ENCODE data around the gene PCIF1. TPM values are rescaled to one million over a fixed set of nuclear protein-coding genes. Genes with fewer than 3 reads are reported as not detected.
"Not testable (repeated sequence)": the region's sequence is repeated elsewhere in the genome, so short reads cannot be mapped to it uniquely, and the experiment has no call there.

PCIF1 gene
- total and polyA plus RNA-seq, 9 donors = 9.4 to 31.7 (median 26.9) TPM

- Histone ChIP-seq H3K36me3 (ENCODE audit: control insufficient read depth, insufficient read depth, low read length) (no peaks in the 10 kb centered on the region), H3K9me3 (replicated peaks; ENCODE audit: control insufficient read depth, low read depth, low read length) (no peaks in the 10 kb centered on the region), H3K27me3 (ENCODE audit: control insufficient read depth, insufficient read depth, low read length) (no peaks in the 10 kb centered on the region), H3K27ac (ENCODE audit: low read length) (peak overlapping the region; percentile 63), H3K4me3 (ENCODE audit: low read length) (no peak overlapping the region), H3K4me1 (ENCODE audit: control insufficient read depth, insufficient read depth, low read length) (peaks cover 32% of the 10 kb centered on the region)
- 71% methylated on average over 13 of the region's 21 CpGs for WGBS (ENCODE audit: insufficient coverage)
- peak; percentile 88 for DNase-seq
These were observed 9.9 kb upstream of the PCIF1 start for GRCh38 chr20:45924391-45925261.

GRCh38 chr20:45925821-45926506, 8.5 kb upstream of the PCIF1 start:
- Histone ChIP-seq H3K36me3 (ENCODE audit: control insufficient read depth, insufficient read depth, low read length) (no peaks in the 10 kb centered on the region), H3K4me3 (ENCODE audit: low read length) (no peak overlapping the region), H3K27ac (ENCODE audit: low read length) (no peak overlapping the region), H3K4me1 (ENCODE audit: control insufficient read depth, insufficient read depth, low read length) (peaks cover 21% of the 10 kb centered on the region), H3K27me3 (ENCODE audit: control insufficient read depth, insufficient read depth, low read length) (no peaks in the 10 kb centered on the region), H3K9me3 (replicated peaks; ENCODE audit: control insufficient read depth, low read depth, low read length) (no peaks in the 10 kb centered on the region)
- DNase-seq = no peak
- 59% methylated on average over 4 of the region's 9 CpGs for WGBS (ENCODE audit: insufficient coverage)

DNA sequence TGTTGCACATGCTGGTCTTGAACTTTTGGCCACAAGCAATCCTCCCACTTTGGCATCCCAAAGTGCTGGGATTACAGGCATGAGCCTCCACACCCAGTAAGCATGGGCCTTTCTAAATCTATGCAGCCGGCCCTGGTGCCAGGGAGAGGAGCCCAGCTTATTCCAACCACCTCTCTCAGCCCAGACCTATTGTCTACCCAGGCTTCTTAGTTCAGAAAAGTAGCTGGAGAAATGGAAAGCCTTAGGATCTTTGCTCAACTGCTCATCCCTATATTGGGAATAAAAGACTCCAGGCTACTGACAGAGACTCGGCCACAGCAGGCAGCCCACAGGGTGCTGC, 7.8 kb upstream of the PCIF1 start:
- Histone ChIP-seq H3K4me1 (ENCODE audit: control insufficient read depth, insufficient read depth, low read length) (peaks cover 21% of the 10 kb centered on the region), H3K9me3 (replicated peaks; ENCODE audit: control insufficient read depth, low read depth, low read length) (no peaks in the 10 kb centered on the region), H3K4me3 (ENCODE audit: low read length) (no peak overlapping the region), H3K36me3 (ENCODE audit: control insufficient read depth, insufficient read depth, low read length) (no peaks in the 10 kb centered on the region), H3K27me3 (ENCODE audit: control insufficient read depth, insufficient read depth, low read length) (no peaks in the 10 kb centered on the region), H3K27ac (ENCODE audit: low read length) (no peak overlapping the region)
- no peak for DNase-seq
- 86% methylated on average over 1 of the region's 2 CpGs for WGBS (ENCODE audit: insufficient coverage)

DNA sequence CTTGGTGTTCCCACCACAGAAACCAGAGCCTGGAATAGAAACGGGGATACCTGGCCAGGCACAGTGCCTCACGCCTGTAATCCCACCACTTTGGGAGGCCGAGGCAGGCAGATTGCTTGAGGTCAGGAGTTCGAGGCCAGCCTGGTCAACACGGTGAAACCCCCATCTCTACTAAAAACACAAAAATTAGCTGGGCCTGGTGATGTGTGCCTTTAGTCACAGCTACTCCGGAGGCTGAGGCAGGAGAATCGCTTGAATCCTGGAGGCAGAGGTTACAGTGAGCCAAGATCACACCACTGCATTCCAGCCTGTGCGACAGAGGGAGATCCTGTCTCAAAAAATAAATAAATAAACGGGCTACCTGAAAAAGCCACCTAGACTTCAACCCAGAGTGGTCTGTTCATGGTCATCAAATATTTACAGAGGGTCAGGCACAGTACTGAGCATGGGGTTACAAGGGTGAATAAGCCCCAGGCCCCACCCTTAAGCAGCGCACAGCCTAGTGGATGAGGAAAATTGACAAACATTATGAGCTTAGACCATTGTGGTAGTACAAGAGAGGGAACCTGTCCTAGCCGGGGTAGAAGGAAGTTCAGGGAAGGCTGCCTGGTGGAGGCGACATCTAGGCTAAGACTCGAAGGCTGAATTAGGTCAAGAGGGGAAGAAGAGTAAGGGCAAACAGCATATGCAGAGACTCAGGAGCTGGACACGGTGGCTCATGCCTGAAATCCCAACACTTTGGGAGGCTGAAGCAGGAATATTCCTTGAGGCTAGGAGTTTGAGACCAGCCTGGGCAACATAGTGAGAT, 7.2 kb upstream of the PCIF1 start:
- DNase-seq = no peak
- 89% methylated on average over 12 of the region's 14 CpGs for WGBS (ENCODE audit: insufficient coverage)

DNA sequence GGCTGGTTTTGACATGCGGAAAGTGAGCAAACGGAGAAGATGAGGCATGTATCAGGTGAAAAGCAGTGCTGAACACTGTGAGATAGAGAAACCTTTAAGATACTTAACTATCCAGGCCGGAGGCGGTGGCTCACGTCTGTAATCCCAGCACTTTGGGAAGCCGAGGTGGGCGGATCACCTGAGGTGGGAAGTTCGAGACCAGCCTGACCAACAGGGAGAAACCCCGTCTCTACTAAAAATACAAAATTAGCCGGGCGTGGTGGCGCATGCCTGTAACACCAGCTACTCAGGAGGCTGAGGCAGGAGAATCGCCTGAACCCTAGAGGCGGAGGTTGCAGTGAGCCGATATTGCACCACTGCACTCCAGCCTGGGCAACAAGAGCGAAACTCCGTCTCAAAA, 2.8 kb upstream of the PCIF1 start:
- peaks cover 18% of the 10 kb centered on the region for H3K4me1 ChIP-seq (ENCODE audit: control insufficient read depth, insufficient read depth, low read length)
- not testable (repeated sequence) for H3K36me3 ChIP-seq (ENCODE audit: control insufficient read depth, insufficient read depth, low read length); H3K9me3 ChIP-seq (replicated peaks; ENCODE audit: control insufficient read depth, low read depth, low read length); H3K4me3 ChIP-seq (ENCODE audit: low read length); H3K27me3 ChIP-seq (ENCODE audit: control insufficient read depth, insufficient read depth, low read length); H3K27ac ChIP-seq (ENCODE audit: low read length); DNase-seq
- WGBS (ENCODE audit: insufficient coverage) = 95% methylated on average over 11 of the region's 17 CpGs

More for the DNA sequence above, 7.2 kb upstream of the PCIF1 start:
- no peak overlapping the region for H3K4me3 ChIP-seq (ENCODE audit: low read length)
- no peaks in the 10 kb centered on the region for H3K27me3 ChIP-seq (ENCODE audit: control insufficient read depth, insufficient read depth, low read length)
- no peaks in the 10 kb centered on the region for H3K36me3 ChIP-seq (ENCODE audit: control insufficient read depth, insufficient read depth, low read length)
- peaks cover 21% of the 10 kb centered on the region for H3K4me1 ChIP-seq (ENCODE audit: control insufficient read depth, insufficient read depth, low read length)
- H3K9me3 ChIP-seq (replicated peaks; ENCODE audit: control insufficient read depth, low read depth, low read length) = no peaks in the 10 kb centered on the region
- H3K27ac ChIP-seq (ENCODE audit: low read length) = no peak overlapping the region

DNA sequence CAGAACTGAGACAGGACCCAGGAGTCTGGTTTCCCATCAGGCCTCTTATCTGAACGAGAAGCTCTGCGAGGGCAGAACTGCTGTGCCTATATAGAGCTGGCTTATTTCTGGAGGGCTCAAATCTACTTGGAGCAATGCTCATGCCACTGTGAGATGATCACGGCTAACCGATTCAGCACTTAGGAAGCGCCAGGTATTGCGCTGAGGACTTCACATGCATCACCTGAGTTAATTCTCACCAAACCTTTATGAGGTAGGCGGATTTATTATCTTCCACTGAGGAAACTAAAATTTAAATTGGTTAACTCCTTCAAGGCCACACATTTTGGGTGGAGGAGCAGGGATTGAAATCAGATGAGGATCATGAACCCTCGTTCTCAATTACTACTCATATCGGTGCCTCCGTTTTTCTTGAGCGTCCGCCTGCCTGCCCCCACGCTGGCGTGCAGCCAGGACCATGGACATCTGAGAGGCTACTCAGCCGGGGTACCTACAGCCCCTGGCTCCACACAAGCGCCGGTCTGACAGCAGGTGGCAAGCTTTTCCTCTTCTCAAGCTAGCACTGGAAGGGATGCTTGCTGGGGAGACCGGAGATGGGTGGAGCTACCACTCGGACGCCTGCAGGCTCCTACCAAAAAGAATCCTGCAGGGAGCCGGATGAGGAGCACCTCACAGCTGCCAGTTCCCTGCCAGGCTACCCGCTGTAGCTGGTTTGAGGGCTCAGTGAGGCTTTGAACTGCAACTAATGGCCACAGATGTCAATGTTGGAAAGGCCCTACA, 1.0 kb upstream of the PCIF1 start:
- H3K4me3 ChIP-seq (ENCODE audit: low read length) = peak overlapping the region; percentile 99
- H3K9me3 ChIP-seq (replicated peaks; ENCODE audit: control insufficient read depth, low read depth, low read length) = no peaks in the 10 kb centered on the region
- peak; percentile 87 for DNase-seq
- H3K4me1 ChIP-seq (ENCODE audit: control insufficient read depth, insufficient read depth, low read length) = peaks cover 18% of the 10 kb centered on the region
- H3K36me3 ChIP-seq (ENCODE audit: control insufficient read depth, insufficient read depth, low read length) = peaks cover 18% of the 10 kb centered on the region
- no peaks in the 10 kb centered on the region for H3K27me3 ChIP-seq (ENCODE audit: control insufficient read depth, insufficient read depth, low read length)
- H3K27ac ChIP-seq (ENCODE audit: low read length) = peak overlapping the region; percentile 100
- 16% methylated on average over 9 of the region's 22 CpGs for WGBS (ENCODE audit: insufficient coverage)

DNA sequence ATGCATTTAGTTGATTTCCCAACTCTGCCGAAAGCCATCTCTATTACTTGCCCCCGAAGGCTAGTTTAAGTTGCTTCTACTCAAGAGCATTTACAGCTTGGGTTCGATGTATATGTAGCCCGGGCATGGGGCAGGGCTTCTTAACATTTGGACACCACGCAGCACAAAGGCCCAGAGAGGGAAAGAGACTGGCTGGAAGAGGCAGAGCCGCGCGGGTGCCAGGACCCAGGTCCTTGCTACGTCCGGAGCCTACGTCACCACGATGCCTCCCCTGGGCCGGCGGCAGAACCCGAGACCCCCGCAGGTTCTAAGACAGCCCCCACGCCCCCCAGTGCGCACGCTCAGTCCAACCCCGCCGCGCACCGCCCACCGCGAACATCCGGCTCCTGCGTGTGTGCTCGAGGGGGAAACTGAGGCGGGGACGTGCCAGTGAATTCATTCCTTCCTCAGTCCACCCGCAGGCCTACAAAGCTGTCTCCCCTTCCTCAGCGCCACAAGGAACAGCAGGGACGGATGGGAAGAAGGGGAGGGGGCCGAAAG, 367 bp upstream of the PCIF1 start:
- Histone ChIP-seq H3K4me1 (ENCODE audit: control insufficient read depth, insufficient read depth, low read length) (peaks cover 18% of the 10 kb centered on the region), H3K4me3 (ENCODE audit: low read length) (peak overlapping the region; percentile 99), H3K27me3 (ENCODE audit: control insufficient read depth, insufficient read depth, low read length) (no peaks in the 10 kb centered on the region), H3K27ac (ENCODE audit: low read length) (peak overlapping the region; percentile 100), H3K9me3 (replicated peaks; ENCODE audit: control insufficient read depth, low read depth, low read length) (no peaks in the 10 kb centered on the region), H3K36me3 (ENCODE audit: control insufficient read depth, insufficient read depth, low read length) (peaks cover 25% of the 10 kb centered on the region)
- DNase-seq = peak; percentile 93
- WGBS (ENCODE audit: insufficient coverage) = 0% methylated on average over 19 of the region's 34 CpGs

- Histone ChIP-seq H3K27ac (ENCODE audit: low read length) (peak overlapping the region; percentile 90), H3K4me1 (ENCODE audit: control insufficient read depth, insufficient read depth, low read length) (peaks cover 18% of the 10 kb centered on the region), H3K9me3 (replicated peaks; ENCODE audit: control insufficient read depth, low read depth, low read length) (no peaks in the 10 kb centered on the region), H3K36me3 (ENCODE audit: control insufficient read depth, insufficient read depth, low read length) (peaks cover 39% of the 10 kb centered on the region), H3K4me3 (ENCODE audit: low read length) (peak overlapping the region; percentile 65), H3K27me3 (ENCODE audit: control insufficient read depth, insufficient read depth, low read length) (no peaks in the 10 kb centered on the region)
- DNase-seq = no peak
- WGBS (ENCODE audit: insufficient coverage) = 0% methylated on average over 13 of the region's 21 CpGs
These were observed 1.0 kb downstream of the PCIF1 start for GRCh38 chr20:45935416-45936046.

DNA sequence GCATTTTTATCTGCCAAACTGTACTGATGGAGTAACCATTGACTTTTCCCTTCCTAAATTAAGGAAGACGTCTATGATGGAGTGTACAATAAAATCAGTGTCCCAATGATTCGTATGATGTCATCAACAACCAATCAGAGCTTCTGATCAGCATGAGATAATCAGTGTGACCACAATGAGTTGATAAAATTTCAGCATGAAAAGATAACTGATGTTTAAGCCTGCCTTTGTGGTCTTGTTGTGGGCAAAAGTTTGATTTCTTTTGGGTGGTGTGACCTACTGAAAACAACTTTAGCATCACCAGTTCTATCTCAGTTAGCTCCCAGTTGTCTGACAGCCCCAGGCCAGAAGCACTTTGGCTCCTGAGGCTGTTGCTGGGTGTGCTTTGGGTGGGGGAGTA, 3.3 kb downstream of the PCIF1 start:
- no peaks in the 10 kb centered on the region for H3K9me3 ChIP-seq (replicated peaks; ENCODE audit: control insufficient read depth, low read depth, low read length)
- 100% methylated on average over 1 of the region's 2 CpGs for WGBS (ENCODE audit: insufficient coverage)
- H3K4me1 ChIP-seq (ENCODE audit: control insufficient read depth, insufficient read depth, low read length) = peaks cover 18% of the 10 kb centered on the region
- H3K27me3 ChIP-seq (ENCODE audit: control insufficient read depth, insufficient read depth, low read length) = no peaks in the 10 kb centered on the region
- H3K27ac ChIP-seq (ENCODE audit: low read length) = no peak overlapping the region
- H3K4me3 ChIP-seq (ENCODE audit: low read length) = no peak overlapping the region
- DNase-seq = no peak
- H3K36me3 ChIP-seq (ENCODE audit: control insufficient read depth, insufficient read depth, low read length) = peaks cover 54% of the 10 kb centered on the region
